GM18870 (cell line): Measurements from ENCODE around the gene CRLF2.
"Not testable (repeated sequence)": the region's sequence is repeated elsewhere in the genome, so short reads cannot be mapped to it uniquely, and the experiment has no call there.

ENCODE experiments used
- ATAC-seq: cut with Tn5 transposase; IDR thresholded peaks from one replicate; pipeline ENCODE4 v1.9.1; 2021; ENCODE audit warnings: moderate library complexity; ENCODE audit not compliant: unreplicated experiment

CRLF2 gene

GRCh38 chrX:1215123-1215823 lies 2.8 kb upstream of the CRLF2 start:
- no peak for ATAC-seq

- no peak for ATAC-seq
Observed at GRCh38 chrX:1213971-1214370, 1.5 kb upstream of the CRLF2 start.

- no peak for ATAC-seq
Observed at GRCh38 chrX:1210844-1211243, 1.6 kb downstream of the CRLF2 start.

GRCh38 chrX:1207496-1208025 lies 4.9 kb downstream of the CRLF2 start:
- ATAC-seq, result no peak

GRCh38 chrX:1205681-1206611 lies 6.5 kb downstream of the CRLF2 start:
- no peak for ATAC-seq

GRCh38 chrX:1202251-1202650 lies 10.2 kb downstream of the CRLF2 start:
- no peak for ATAC-seq

- no peak for ATAC-seq
Observed at GRCh38 chrX:1196436-1196835, 16.0 kb downstream of the CRLF2 start.

- not testable (repeated sequence) for ATAC-seq
Observed at GRCh38 chrX:1192196-1192595, 20.3 kb downstream of the CRLF2 start.

GRCh38 chrX:1190596-1191145 lies 21.8 kb downstream of the CRLF2 start:
- ATAC-seq, result no peak

- no peak for ATAC-seq
Observed at GRCh38 chrX:1185561-1185960, 26.9 kb downstream of the CRLF2 start.

GRCh38 chrX:1182211-1182610 lies 30.2 kb downstream of the CRLF2 start:
- ATAC-seq, result no peak

GRCh38 chrX:1181661-1182060 lies 30.8 kb downstream of the CRLF2 start:
- ATAC-seq, result not testable (repeated sequence)

- ATAC-seq, result no peak
Observed at GRCh38 chrX:1181170-1181569, 31.3 kb downstream of the CRLF2 start.

- ATAC-seq, result no peak
Observed at GRCh38 chrX:1178580-1179057, 33.8 kb downstream of the CRLF2 start.

GRCh38 chrX:1176531-1177320 lies 35.7 kb downstream of the CRLF2 start:
- not testable (repeated sequence) for ATAC-seq

GRCh38 chrX:1174609-1175545 lies 37.6 kb downstream of the CRLF2 start:
- not testable (repeated sequence) for ATAC-seq

- not testable (repeated sequence) for ATAC-seq
Observed at GRCh38 chrX:1173435-1173834, 39.0 kb downstream of the CRLF2 start.

GRCh38 chrX:1172496-1172895 lies 40.0 kb downstream of the CRLF2 start:
- no peak for ATAC-seq

GRCh38 chrX:1171915-1172314 lies 40.5 kb downstream of the CRLF2 start:
- not testable (repeated sequence) for ATAC-seq
